Esophagus mucosa (tissue), 1 donor: ENCODE results near the gene ATG9A. TPM values are rescaled to one million over a fixed set of nuclear protein-coding genes. Genes with fewer than 3 reads are reported as not detected.
A peak's percentile ranks its signal among the peaks of the same experiment; 100 is the strongest.

Experiments used
- ATAC-seq: fragments of 200-7000 bp; cut with Tn5 transposase; one replicate; pipeline ENCODE4 v1.9.1; 2020
- total RNA-seq: library from RNA; stranded (reverse); gene quantifications from one replicate; pipeline ENCODE4 v1.2.4, GENCODE V29; 2023
- donor health status: DM: yes; HTN: yes; CAD: no.

ATG9A gene
- total RNA-seq, 1 donor from 2014 or later = 29.9 TPM

DNA sequence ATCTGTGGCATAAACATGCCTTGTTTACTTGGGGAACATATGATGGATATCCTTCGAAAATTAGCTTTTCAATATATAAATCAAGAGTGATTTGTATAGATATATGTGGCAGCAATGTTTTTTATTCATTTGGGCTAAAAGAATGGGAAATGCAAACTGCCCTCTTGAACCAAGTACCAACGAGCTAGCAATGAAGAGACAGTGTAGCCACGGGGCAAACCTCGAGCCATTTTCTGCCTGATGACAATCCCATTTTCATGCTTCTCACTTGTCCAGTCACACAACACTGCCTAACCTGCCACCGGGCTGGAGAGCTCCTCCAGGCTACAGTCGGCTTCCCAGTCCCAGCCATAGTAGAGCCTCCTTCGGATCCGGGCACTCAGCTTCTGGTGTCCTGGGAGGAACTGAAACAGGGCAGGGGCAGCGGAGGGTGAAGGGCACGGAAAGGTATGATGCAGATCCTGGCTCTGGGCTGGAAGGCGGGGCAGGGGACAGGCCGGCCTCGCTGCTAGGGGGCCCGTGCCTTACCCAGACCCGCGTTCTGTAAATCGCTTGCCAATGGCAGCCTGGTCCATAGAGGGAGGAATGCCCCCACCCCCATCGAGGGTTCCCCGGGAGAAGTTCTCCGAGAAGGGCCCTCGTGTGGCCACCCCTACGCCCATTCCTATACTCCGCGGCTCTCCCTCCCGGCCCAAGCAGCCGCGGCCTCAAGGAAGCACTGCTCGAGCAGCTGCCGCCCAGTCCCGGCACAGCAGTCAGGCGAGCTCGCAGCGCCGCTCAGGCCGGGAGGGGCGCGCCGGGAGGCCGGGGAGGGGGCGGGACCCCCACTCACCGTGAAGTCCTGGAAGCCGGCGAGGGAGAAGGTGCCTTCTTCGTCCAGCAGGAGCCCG, 53.3 kb downstream of the ATG9A start:
- peak; percentile 32 for ATAC-seq

GRCh38 chr2:219175486-219175885, 54.0 kb downstream of the ATG9A start:
- ATAC-seq = no peak

DNA sequence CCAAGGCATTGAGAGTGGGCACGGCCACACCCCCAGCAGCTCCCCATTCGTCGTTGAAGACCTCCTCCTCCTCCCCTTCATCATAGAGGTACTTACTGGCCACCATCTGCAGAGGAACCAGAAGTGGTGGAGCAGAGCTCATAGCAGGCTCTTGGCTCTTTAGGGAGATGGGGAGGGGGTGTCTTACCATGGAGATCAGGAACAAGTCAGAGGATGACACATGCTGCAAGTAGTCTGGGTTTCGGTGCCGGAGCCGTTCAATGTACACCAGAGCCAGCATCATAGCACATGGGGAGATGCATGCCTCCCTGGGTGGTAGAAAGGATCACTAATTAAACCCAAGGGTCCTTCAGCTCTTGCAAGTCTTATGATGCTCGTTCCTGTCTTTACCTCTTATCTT, 54.6 kb downstream of the ATG9A start:
- ATAC-seq = no peak

GRCh38 chr2:219174146-219174545, 55.3 kb downstream of the ATG9A start:
- no peak for ATAC-seq

GRCh38 chr2:219173176-219173575, 56.3 kb downstream of the ATG9A start:
- no peak for ATAC-seq

- ATAC-seq = no peak
Measured at GRCh38 chr2:219172231-219173154, 56.9 kb downstream of the ATG9A start.

GRCh38 chr2:219171231-219171651, 58.2 kb downstream of the ATG9A start:
- ATAC-seq = peak; percentile 27

DNA sequence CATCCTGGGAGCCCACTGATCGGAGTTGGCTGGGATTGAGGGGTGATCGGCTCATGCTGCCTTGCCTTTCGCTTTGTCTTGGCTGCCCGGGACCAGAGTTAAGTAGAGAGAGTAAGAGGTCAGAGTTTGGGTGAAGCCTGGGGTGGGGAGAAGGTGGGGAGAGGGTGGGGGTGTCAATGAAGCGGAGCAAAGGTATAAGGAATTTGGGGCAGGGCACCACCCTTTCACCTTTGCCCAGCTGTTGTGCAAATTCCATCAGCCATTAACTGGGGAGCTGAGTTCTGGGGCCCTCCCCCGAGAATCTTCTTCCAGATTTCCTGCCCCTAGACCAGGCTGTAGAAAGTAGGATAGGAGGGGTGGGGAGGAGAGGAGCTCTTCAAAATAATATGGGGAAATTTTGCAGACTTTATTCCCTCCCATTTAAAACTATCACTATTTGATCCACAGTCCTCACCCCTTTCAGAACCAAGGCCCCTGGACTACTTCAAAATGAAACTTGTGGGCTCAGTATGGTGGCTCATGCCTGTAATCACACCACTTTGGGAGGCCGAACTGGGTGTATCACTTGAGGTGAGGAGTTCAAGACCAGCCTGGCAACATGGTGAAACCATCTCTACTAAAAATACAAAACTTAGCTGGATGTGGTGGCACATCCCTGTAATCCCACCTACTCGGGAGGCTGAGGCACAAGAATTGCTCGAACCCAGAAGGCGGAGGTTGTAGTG, 59.3 kb downstream of the ATG9A start, which contains the start of gene SLC23A3:
Gene SLC23A3 (minus strand): TSS at position 100 of the 725 bp plus-strand sequence. CDS start 45 bp downstream, at position 55.
- no peak for ATAC-seq

Other genes with a start within 250 kb of the ATG9A start
- gene FEV, start 244.5 kb downstream of the ATG9A start, total RNA-seq = not detected
- not detected for gene CRYBA2, start 236.2 kb downstream of the ATG9A start, total RNA-seq
- gene CFAP65, start 188.1 kb downstream of the ATG9A start, total RNA-seq = not detected
- 0.08 TPM for gene IHH, start 168.7 kb downstream of the ATG9A start, total RNA-seq
- gene NHEJ1, start 68.8 kb downstream of the ATG9A start, total RNA-seq = 8.9 TPM
- 0.64 TPM for gene SLC23A3, start 59.6 kb downstream of the ATG9A start, total RNA-seq
- 49.3 TPM for gene CNPPD1, start 52.7 kb downstream of the ATG9A start, total RNA-seq
- gene RETREG2, start 51.4 kb downstream of the ATG9A start, total RNA-seq = 41.6 TPM
- 41.1 TPM for gene ZFAND2B, start 22.9 kb downstream of the ATG9A start, total RNA-seq
- gene ABCB6, start 10.7 kb downstream of the ATG9A start, total RNA-seq = 22.6 TPM
- 18.2 TPM for gene ANKZF1, start 170 bp upstream of the ATG9A start, total RNA-seq
- gene GLB1L, start 15.8 kb upstream of the ATG9A start, total RNA-seq = 2.4 TPM
- 30.0 TPM for gene STK16, start 15.8 kb upstream of the ATG9A start, total RNA-seq
- not detected for gene TUBA4B, start 23.6 kb upstream of the ATG9A start, total RNA-seq
- 138 TPM for gene TUBA4A, start 24.3 kb upstream of the ATG9A start, total RNA-seq
- gene DNAJB2, start 49.7 kb upstream of the ATG9A start, total RNA-seq = 51.7 TPM
- not detected for gene PTPRN, start 79.8 kb upstream of the ATG9A start, total RNA-seq
- not detected for gene RESP18, start 103.1 kb upstream of the ATG9A start, total RNA-seq
- gene DNPEP, start 158.3 kb upstream of the ATG9A start, total RNA-seq = 32.3 TPM
- gene DES, start 188.7 kb upstream of the ATG9A start, total RNA-seq = 29.3 TPM
- gene SPEG, start 205.2 kb upstream of the ATG9A start, total RNA-seq = 3.8 TPM